ENCODE measurements around the gene RHOBTB3. TPM values are rescaled to one million over a fixed set of nuclear protein-coding genes. Genes with fewer than 3 reads are reported as not detected.

Gene RHOBTB3
- total RNA-seq, 1 donor from 2014 or later, result 66.9 TPM

- Mint-ChIP-seq H3K4me3 (no peak overlapping the region), H3K36me3 (ENCODE audit: low read depth) (no peaks in the 10 kb centered on the region), H3K9me3 (peaks cover 3% of the 10 kb centered on the region), H3K27ac (ENCODE audit: unreplicated experiment) (no peak overlapping the region), H3K4me1 (no peaks in the 10 kb centered on the region), H3K27me3 (ENCODE audit: low read depth) (no peaks in the 10 kb centered on the region)
- DNase-seq (ENCODE audit: low read depth, low spot score), result no peak
- no peak for TF ChIP-seq CTCF (conservative IDR thresholded peaks at IDR 0.05)
Measured at GRCh38 chr5:95840956-95841705, 110.0 kb downstream of the RHOBTB3 start.

GRCh38 chr5:95841914-95842812 lies 111.0 kb downstream of the RHOBTB3 start:
- no peak for TF ChIP-seq CTCF (conservative IDR thresholded peaks at IDR 0.05)
- DNase-seq (ENCODE audit: low read depth, low spot score), result no peak
- no peaks in the 10 kb centered on the region for H3K4me1 Mint-ChIP-seq
- no peak overlapping the region for H3K4me3 Mint-ChIP-seq
- H3K27ac Mint-ChIP-seq (ENCODE audit: unreplicated experiment), result no peak overlapping the region
- H3K27me3 Mint-ChIP-seq (ENCODE audit: low read depth), result no peaks in the 10 kb centered on the region
- peaks cover 3% of the 10 kb centered on the region for H3K9me3 Mint-ChIP-seq
- H3K36me3 Mint-ChIP-seq (ENCODE audit: low read depth), result no peaks in the 10 kb centered on the region

- H3K4me3 Mint-ChIP-seq, result no peak overlapping the region
- no peaks in the 10 kb centered on the region for H3K27me3 Mint-ChIP-seq (ENCODE audit: low read depth)
- peaks cover 3% of the 10 kb centered on the region for H3K9me3 Mint-ChIP-seq
- no peaks in the 10 kb centered on the region for H3K4me1 Mint-ChIP-seq
- no peak overlapping the region for H3K27ac Mint-ChIP-seq (ENCODE audit: unreplicated experiment)
- no peak for TF ChIP-seq CTCF (conservative IDR thresholded peaks at IDR 0.05)
- DNase-seq (ENCODE audit: low read depth, low spot score), result no peak
- H3K36me3 Mint-ChIP-seq (ENCODE audit: low read depth), result no peaks in the 10 kb centered on the region
Measured at GRCh38 chr5:95842854-95843544, 111.9 kb downstream of the RHOBTB3 start.

- no peak for TF ChIP-seq CTCF (conservative IDR thresholded peaks at IDR 0.05)
- no peak overlapping the region for H3K4me3 Mint-ChIP-seq
- no peak overlapping the region for H3K27ac Mint-ChIP-seq (ENCODE audit: unreplicated experiment)
- no peak for DNase-seq (ENCODE audit: low read depth, low spot score)
- no peaks in the 10 kb centered on the region for H3K36me3 Mint-ChIP-seq (ENCODE audit: low read depth)
- H3K4me1 Mint-ChIP-seq, result no peaks in the 10 kb centered on the region
- H3K9me3 Mint-ChIP-seq, result peaks cover 3% of the 10 kb centered on the region
- H3K27me3 Mint-ChIP-seq (ENCODE audit: low read depth), result no peaks in the 10 kb centered on the region
Measured at GRCh38 chr5:95843733-95844223, 112.6 kb downstream of the RHOBTB3 start.

- peak overlapping the region; percentile 54 for H3K27ac Mint-ChIP-seq (ENCODE audit: unreplicated experiment)
- H3K36me3 Mint-ChIP-seq (ENCODE audit: low read depth), result no peaks in the 10 kb centered on the region
- no peak for DNase-seq (ENCODE audit: low read depth, low spot score)
- TF ChIP-seq CTCF (conservative IDR thresholded peaks at IDR 0.05), result no peak
- no peaks in the 10 kb centered on the region for H3K27me3 Mint-ChIP-seq (ENCODE audit: low read depth)
- no peaks in the 10 kb centered on the region for H3K9me3 Mint-ChIP-seq
- H3K4me1 Mint-ChIP-seq, result no peaks in the 10 kb centered on the region
- H3K4me3 Mint-ChIP-seq, result no peak overlapping the region
Measured at GRCh38 chr5:95845391-95845790, 114.3 kb downstream of the RHOBTB3 start.

All from neural crest cell (in vitro differentiated cells).